GM23248 (cell line): ENCODE data around the gene ARHGDIA.

ENCODE experiments used
- EZH2 ChIP-seq: fragments of 200-600 bp; sonication (generic); IDR thresholded peaks from 2 replicates; pipeline ENCODE4 v1.6.1; 2018; ENCODE audit warnings: antibody characterized with exemption, mild to moderate bottlenecking; ENCODE audit not compliant: insufficient read depth, poor library complexity, severe bottlenecking
- EZH2phosphoT487 ChIP-seq: fragments of 200-600 bp; sonication (generic); IDR thresholded peaks from 2 replicates; pipeline ENCODE4 v1.6.1; 2018; ENCODE audit warnings: antibody characterized with exemption, moderate library complexity, mild to moderate bottlenecking, low read depth; ENCODE audit not compliant: insufficient read depth

DNA sequence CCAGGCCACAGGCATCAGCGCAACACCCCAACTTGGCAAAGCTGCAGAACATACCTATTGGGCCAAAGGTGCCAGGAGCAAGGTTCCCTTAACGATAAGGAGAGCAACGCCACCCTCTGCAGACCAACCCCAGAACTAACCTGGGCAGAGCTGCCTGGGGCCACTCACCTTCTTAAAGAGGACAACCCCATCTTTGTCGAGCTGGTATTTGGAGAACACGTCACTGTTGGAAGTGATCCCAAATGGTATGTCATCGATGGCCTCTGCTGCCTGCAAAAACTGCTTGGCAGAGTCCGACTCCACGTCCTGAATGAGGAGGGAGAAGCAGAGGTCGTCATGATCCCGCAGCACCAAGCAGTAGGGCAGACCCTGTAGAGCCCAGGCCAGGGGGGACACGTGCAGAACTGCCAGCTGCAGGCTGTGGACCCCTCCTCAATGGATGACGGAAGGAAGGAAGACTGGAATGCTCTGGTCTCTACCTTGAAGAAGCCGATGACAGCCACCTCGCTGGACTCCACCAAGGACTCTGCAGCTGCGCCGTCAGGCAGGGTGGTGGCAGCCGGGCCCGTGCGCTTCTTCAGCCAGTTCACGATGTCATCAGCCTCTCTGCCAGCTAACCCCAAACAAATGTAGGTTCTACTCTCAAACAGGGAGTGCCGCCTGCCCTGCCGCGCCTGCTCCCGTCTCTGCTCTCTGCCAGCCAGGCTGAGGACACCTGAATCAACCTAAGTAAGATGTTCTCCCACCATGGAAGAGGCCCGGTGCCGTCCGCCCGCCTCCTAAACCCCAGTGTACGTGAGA, 16.0 kb downstream of the ARHGDIA start:
- TF ChIP-seq EZH2phosphoT487, result no peak
- no peak for TF ChIP-seq EZH2
